B cell (primary cell): ENCODE measurements around the gene WDR1.

Experiments
- CTCF ChIP-seq: fragments of 200-600 bp; IDR thresholded peaks from one replicate; pipeline ENCODE4 v1.8.0; 2022; ENCODE audit warnings: antibody characterized with exemption, mild to moderate bottlenecking
- EZH2 ChIP-seq: IDR thresholded peaks from 2 replicates; pipeline ENCODE4 v1.6.1; 2012; ENCODE audit warnings: borderline replicate concordance, low read depth, mild to moderate bottlenecking, moderate library complexity, low read length; ENCODE audit not compliant: insufficient read depth, poor library complexity, severe bottlenecking

GRCh38 chr4:10153161-10153560 is 36.6 kb upstream of the WDR1 start:
- TF ChIP-seq CTCF (no peak), EZH2 (no peak)
